GM19397 (cell line): ENCODE results near the gene C3.
"Not testable (repeated sequence)": the region's sequence is repeated elsewhere in the genome, so short reads cannot be mapped to it uniquely, and the experiment has no call there.

Source experiments
- ATAC-seq: cut with Tn5 transposase; IDR thresholded peaks from one replicate; pipeline ENCODE4 v1.9.1; 2021; ENCODE audit warnings: mild to moderate bottlenecking, moderate library complexity; ENCODE audit not compliant: unreplicated experiment

C3 gene

GRCh38 chr19:6667114-6667627, 53.3 kb downstream of the C3 start:
- no peak for ATAC-seq

DNA sequence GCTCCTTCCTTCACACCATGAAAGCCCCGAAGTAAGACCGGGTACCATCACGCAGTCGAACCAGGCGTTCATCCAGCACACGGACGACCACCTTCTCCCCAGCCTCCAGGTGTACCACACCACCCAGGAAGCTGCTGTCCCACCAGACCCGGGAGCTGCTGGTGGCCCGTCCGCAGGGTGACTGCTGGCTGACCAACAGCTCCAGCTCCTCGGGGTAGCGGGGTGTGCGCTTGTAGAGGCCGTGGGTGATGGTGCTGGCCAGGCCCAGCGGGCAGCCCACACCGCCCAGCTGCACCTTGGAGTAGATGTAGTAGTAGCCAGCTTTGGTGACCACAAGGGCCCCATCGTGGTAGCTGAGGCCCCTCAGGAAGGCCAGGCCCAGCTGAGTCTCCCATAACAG, 55.5 kb downstream of the C3 start:
- ATAC-seq, result no peak

GRCh38 chr19:6663236-6664201, 56.9 kb downstream of the C3 start:
- no peak for ATAC-seq

DNA sequence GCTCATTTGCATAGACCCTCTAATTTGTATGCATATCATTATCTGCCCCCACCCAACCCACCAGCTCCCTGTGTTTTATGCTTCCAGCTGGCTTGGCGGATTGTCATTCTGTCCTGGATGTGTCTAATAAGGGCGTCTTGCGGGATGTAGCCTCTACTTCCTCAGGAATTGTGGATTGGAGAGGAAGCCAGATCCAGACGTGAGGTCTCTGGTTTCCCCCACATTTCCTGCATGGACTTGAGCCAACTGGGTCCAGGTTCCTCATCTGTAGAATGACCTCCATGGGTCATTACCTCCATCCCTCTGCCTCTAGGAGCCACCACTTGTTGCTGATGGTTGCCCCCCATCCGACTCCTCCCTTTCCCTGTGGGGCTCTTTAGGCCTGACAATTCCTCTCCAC, 57.7 kb downstream of the C3 start:
- no peak for ATAC-seq

GRCh38 chr19:6661509-6662244, 58.8 kb downstream of the C3 start:
- ATAC-seq, result not testable (repeated sequence)

GRCh38 chr19:6660930-6661329, 59.5 kb downstream of the C3 start:
- no peak for ATAC-seq

DNA sequence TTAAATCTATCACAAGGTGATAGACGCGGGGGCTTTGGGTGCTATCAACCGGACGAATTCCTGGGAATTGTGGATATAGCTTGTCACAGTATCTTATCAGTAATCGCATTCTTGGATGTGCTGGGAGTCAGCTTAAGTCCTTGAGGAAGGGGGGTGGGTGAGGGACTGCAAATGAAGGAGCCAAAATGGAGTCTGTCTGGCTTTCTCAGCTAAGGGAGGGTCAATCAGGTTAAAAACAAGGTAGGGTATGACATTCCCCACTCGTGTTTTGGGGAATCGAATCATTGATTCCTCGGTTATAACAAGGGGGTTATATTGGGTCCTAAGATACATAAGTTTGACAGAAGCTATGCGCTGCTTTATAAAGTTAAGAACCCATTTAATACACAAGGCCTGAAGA, 64.1 kb downstream of the C3 start:
- ATAC-seq, result not testable (repeated sequence)

GRCh38 chr19:6654347-6655310, 65.8 kb downstream of the C3 start:
- no peak for ATAC-seq

GRCh38 chr19:6652805-6653094, 67.7 kb downstream of the C3 start:
- ATAC-seq, result no peak

DNA sequence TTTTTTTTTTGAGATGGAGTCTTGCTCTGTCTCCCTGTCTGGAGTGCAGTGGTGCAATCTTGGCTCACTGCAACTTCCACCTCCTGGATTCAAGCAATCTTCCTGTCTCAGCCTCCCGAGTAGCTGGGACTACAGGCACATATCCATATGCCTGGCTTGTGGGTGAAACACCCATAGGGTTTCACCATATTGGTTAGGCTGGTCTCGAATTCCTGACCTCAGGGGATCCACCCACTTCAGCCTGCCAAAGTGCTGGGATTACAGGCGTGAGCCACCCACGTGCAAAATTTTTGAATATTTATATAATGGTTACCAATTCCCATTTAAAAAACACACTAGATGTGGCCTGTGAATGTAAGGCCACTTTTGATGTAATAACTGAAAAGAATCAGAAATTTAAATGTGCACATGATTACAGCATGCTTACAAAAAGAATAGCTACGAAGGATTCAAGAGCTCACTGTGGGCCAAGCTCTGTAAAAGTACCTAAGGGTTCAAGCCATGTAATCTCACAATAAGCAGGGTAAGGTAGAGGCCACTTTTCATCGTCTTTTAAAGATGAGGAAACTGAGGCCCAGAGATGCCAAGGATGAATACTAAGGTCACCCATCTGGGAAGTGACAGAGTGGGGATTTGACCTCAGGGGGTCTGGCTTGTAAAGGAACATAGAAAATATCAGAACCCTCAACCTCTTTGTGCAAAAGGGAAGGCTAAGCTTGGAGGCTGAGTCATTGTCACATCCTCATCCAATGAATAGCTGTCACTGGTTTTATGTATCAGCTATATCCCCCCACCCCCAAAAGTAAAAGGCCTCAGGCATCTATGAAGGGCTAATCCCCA, 68.3 kb downstream of the C3 start:
- ATAC-seq, result no peak

GRCh38 chr19:6649185-6649584, 71.3 kb downstream of the C3 start:
- no peak for ATAC-seq

DNA sequence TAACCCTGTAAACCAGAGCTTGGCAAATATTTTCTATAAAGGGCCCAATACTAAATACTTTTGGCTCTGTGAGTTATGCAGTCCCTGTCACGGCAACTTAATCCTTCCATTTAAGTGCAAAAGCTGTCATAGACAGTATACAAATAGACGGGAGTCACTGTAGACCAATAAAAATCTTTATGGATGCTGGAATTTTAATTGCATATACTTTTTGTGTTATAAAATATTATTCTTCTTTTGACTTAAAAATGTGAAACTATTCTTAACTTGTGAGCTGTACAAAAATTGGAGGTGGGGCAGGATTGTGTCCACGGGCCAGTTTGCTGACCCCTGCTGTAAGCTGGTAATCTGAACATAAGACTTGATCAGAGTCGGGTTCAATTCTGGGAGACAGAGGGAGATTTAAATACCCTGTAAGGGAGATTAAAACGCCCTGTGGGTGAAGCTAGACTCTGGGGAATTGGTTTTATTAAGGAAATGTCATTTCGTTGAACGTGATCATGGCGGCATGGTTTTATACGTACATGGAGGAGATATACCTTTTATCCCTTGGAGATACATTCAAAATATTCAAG, 72.2 kb downstream of the C3 start:
- ATAC-seq, result no peak

DNA sequence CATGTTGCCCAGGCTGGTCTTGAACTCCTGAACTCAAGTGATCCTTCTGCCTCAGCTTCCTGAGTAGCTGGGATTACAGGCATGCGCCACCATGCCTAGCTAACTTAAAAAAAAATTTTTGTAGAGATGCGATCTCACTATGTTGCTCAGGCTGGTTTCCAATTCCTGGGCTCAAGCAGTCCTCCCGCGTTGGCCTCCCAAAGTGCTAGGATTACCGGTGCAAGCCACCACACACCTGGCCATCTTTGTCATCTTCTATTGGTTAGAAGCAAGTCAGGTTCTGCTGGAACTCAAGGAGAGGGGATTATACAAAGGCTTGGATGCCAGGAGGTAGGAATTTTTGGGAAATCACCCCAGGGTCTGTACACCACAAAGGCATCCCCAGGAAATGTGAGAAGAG, 75.7 kb downstream of the C3 start:
- ATAC-seq, result no peak

GRCh38 chr19:6640333-6640732, 80.1 kb downstream of the C3 start:
- ATAC-seq, result not testable (repeated sequence)

DNA sequence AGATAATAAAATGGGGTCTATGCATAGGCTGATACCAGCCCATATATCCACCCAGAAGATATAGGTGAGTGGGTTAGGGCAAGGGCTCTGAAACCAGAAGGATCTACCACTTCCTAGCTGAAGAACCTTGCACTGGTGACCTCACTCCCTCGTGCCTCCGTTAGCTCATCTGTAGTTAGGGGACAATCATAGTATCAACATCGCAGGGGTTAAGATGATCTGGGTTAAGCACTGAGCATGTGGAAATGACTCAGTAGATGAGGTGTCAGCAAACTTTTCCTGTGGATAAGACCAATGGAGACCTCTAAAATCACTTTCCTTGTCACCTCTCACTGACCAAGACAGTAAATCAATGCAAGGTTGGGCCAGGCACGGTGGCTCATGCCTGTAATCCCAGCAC, 81.0 kb downstream of the C3 start:
- ATAC-seq, result no peak

- ATAC-seq, result not testable (repeated sequence)
These were observed 87.0 kb downstream of the C3 start for GRCh38 chr19:6633456-6633813.

- not testable (repeated sequence) for ATAC-seq
These were observed 87.5 kb downstream of the C3 start for GRCh38 chr19:6632747-6633455.

- no peak for ATAC-seq
These were observed 88.3 kb downstream of the C3 start for GRCh38 chr19:6632002-6632621.
